ENCODE results near the gene C1GALT1. TPM values are rescaled to one million over a fixed set of nuclear protein-coding genes. Genes with fewer than 3 reads are reported as not detected.

The C1GALT1 gene
- total and polyA plus RNA-seq, 3 donors from 2014 or later, result 9.1 to 20.4 (median 17.9) TPM

- Histone ChIP-seq H3K9me3 (no peaks in the 10 kb centered on the region), H3K27ac (no peak overlapping the region), H3K36me3 (ENCODE audit: low read depth, missing control alignments) (no peaks in the 10 kb centered on the region), H3K27me3 (no peaks in the 10 kb centered on the region), H3K4me3 (no peak overlapping the region), H3K4me1 (no peaks in the 10 kb centered on the region)
- WGBS, 2 donors, result 71 to 92% methylated on average over 4 of the region's 4 CpGs
- TF ChIP-seq CTCF (IDR thresholded peaks at IDR 0.05) (no peak), POLR2A (IDR thresholded peaks at IDR 0.05) (no peak)
- DNase-seq, result no peak
- intact Hi-C loops (cut with DNase I; ENCODE audit: low total_unique reads), result no loop called here
Observed at GRCh38 chr7:7208520-7208919, 26.2 kb downstream of the C1GALT1 start.

GRCh38 chr7:7209412-7210050, 27.2 kb downstream of the C1GALT1 start:
- Histone ChIP-seq H3K9me3 (no peaks in the 10 kb centered on the region), H3K4me1 (no peaks in the 10 kb centered on the region), H3K4me3 (no peak overlapping the region), H3K36me3 (ENCODE audit: low read depth, missing control alignments) (no peaks in the 10 kb centered on the region), H3K27ac (no peak overlapping the region), H3K27me3 (no peaks in the 10 kb centered on the region)
- TF ChIP-seq CTCF (IDR thresholded peaks at IDR 0.05) (no peak), POLR2A (IDR thresholded peaks at IDR 0.05) (no peak)
- intact Hi-C loops (cut with DNase I; ENCODE audit: low total_unique reads), result no loop called here
- no peak for DNase-seq
- 84 to 85% methylated on average over 10 of the region's 10 CpGs for WGBS, 2 donors

DNA sequence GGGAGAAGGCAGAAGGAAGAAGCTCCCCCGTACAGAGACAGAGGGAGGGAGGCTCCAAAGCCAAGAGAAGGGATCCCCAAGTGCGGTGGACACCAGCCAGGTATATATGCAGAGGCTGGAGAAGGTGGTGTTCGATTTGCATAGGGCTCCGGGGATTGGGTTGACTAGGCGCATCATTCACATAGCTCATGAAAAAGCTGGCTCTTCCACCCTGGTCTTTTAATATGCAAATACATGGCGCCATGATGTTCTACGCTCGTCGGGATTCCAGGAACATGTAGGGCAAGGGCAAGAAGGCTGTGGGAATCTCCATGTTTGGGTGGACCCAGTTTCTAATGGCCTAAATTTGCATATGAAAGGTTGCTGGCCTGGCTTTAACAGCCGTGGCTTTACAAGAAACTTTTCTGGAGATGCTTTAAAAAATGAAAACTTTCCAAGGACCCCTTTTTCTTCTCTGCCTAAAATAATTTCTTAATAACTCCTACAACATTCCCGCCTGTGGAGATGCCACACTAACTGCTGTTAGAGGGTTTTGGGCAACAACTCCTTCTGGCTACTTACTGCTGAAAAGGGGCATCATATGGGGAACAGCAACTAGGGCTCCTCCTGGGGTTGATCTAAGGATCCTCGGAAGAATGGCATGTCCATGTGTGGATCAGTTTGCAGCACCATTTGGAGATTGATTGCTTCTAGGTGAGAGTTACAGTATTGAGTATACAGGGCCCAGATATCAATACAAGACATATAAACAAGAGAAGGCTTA, 28.3 kb downstream of the C1GALT1 start:
- DNase-seq, result no peak
- WGBS, 2 donors, result 77 to 80% methylated on average over 12 of the region's 12 CpGs
- Histone ChIP-seq H3K36me3 (ENCODE audit: low read depth, missing control alignments) (no peaks in the 10 kb centered on the region), H3K27ac (no peak overlapping the region), H3K4me3 (no peak overlapping the region), H3K4me1 (no peaks in the 10 kb centered on the region), H3K27me3 (no peaks in the 10 kb centered on the region), H3K9me3 (no peaks in the 10 kb centered on the region)
- intact Hi-C loops (cut with DNase I; ENCODE audit: low total_unique reads), result no loop called here
- TF ChIP-seq CTCF (IDR thresholded peaks at IDR 0.05), result no peak
- no peak for TF ChIP-seq POLR2A (IDR thresholded peaks at IDR 0.05)

DNA sequence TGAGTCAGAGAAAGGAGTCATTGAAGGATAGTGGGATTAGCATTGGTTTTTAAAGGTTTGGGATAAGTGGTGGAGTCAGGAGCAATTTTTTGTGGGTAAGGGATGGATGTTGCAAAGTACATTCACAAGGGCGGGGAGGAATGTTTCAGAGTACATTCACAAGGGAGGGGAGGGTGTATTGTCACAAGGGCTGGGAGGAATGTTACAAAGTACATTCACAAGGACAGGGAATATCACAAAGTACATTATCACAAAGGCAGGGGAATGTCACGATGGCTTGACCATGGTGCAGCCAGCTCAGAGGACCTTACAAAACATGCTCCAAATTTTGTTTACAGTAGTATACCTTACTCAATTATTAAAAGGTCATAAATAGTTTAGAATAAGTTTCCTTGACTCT, 30.3 kb downstream of the C1GALT1 start:
- H3K4me1 ChIP-seq, result no peaks in the 10 kb centered on the region
- no peaks in the 10 kb centered on the region for H3K36me3 ChIP-seq (ENCODE audit: low read depth, missing control alignments)
- TF ChIP-seq POLR2A (IDR thresholded peaks at IDR 0.05), result no peak
- no peak for TF ChIP-seq CTCF (IDR thresholded peaks at IDR 0.05)
- no peaks in the 10 kb centered on the region for H3K27me3 ChIP-seq
- H3K27ac ChIP-seq, result no peak overlapping the region
- no peak overlapping the region for H3K4me3 ChIP-seq
- 63 to 78% methylated on average over 2 of the region's 2 CpGs for WGBS, 2 donors
- no peak for DNase-seq
- H3K9me3 ChIP-seq, result no peaks in the 10 kb centered on the region
- intact Hi-C loops (cut with DNase I; ENCODE audit: low total_unique reads), result no loop called here
